Thymus (tissue), 11 donors: ENCODE results near the gene KLF1. TPM values are rescaled to one million over a fixed set of nuclear protein-coding genes. Genes with fewer than 3 reads are reported as not detected.
"Not testable (repeated sequence)": the region's sequence is repeated elsewhere in the genome, so short reads cannot be mapped to it uniquely, and the experiment has no call there.

Source experiments
- DNase-seq, 9 donors: peaks; one replicate each; pipeline ENCODE4 v3.0.0-alpha.2; 2013; ENCODE audit warnings: low spot score in 9 of 9, low read depth in 6 of 9, missing footprints in 1 of 9
- H3K27ac ChIP-seq, 2 donors: one replicate each; pipeline ENCODE4 v1.5.1; 2013; ENCODE audit warnings: control low read depth in 1 of 2, low read depth in 1 of 2, low read length in 1 of 2, mild to moderate bottlenecking in 1 of 2, moderate library complexity in 1 of 2
- H3K27me3 ChIP-seq, 2 donors: one replicate each; pipeline ENCODE4 v1.5.1; 2013; ENCODE audit warnings: low read length in 1 of 2; ENCODE audit not compliant: control insufficient read depth in 2 of 2, insufficient read depth in 1 of 2
- H3K36me3 ChIP-seq, 2 donors: one replicate each; pipeline ENCODE4 v1.5.1; 2013; ENCODE audit warnings: low read length in 1 of 2, mild to moderate bottlenecking in 1 of 2, moderate library complexity in 1 of 2; ENCODE audit not compliant: control insufficient read depth in 2 of 2, insufficient read depth in 2 of 2
- H3K4me1 ChIP-seq, 2 donors: one replicate each; pipeline ENCODE4 v1.5.1; 2013; ENCODE audit warnings: low read length in 2 of 2; ENCODE audit not compliant: control insufficient read depth in 2 of 2, insufficient read depth in 2 of 2
- H3K4me3 ChIP-seq, 2 donors: one replicate each; pipeline ENCODE4 v1.5.1; 2013; ENCODE audit warnings: low read length in 2 of 2, control low read depth in 1 of 2, mild to moderate bottlenecking in 1 of 2
- H3K9me3 ChIP-seq, 2 donors: one replicate each; pipeline ENCODE4 v1.5.1; 2013; ENCODE audit warnings: low read length in 1 of 2, mild to moderate bottlenecking in 1 of 2; ENCODE audit not compliant: control insufficient read depth in 2 of 2, insufficient read depth in 1 of 2
- WGBS: extraction: QIAGEN DNeasy Blood & Tissue Kit; methylation state at CpG from one replicate; pipeline ENCODE4 v1.1.7; 2013; 5-methylcytosine and 5-hydroxymethylcytosine counted together
- polyA plus RNA-seq: library from polyadenylated mRNA; stranded (reverse); fragments of 200-250 nt; gene quantifications from one replicate; pipeline ENCODE4 v1.2.3, GENCODE V29; 2013
- total RNA-seq: library from RNA; stranded (reverse); fragments of 120-200 nt; gene quantifications from one replicate; pipeline ENCODE4 v1.2.4, GENCODE V29; 2013
- donor health status: healthy.

Gene KLF1
- total and polyA plus RNA-seq, 2 donors: 0.09 to 2.5 TPM

DNA sequence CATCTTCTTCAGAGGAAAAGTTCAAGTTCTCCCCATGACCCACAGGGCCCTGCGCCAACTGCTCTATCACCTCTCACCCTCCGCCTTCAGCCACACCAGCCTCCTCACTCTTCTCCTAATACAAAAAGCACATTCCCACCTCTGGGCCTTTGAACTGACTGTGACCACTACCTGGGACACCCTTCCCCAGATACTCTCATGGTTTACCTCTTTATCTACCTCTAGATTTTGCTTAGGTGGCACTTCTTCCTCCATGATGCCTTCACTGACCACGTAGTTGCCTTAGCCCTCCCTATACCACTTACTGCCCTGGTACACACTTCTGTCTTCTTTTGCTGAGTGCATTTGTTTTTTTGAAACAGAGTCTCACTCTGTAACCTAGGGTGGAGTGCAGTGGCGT is 36.0 kb upstream of the KLF1 start:
- Histone ChIP-seq H3K27me3 (no peaks in the 10 kb centered on the region), H3K9me3 (peaks cover 0 to 5% of the 10 kb centered on the region in 2 donors), H3K4me3 (no peak overlapping the region), H3K4me1 (peaks cover 0 to 16% of the 10 kb centered on the region in 2 donors), H3K27ac (no peak overlapping the region), H3K36me3 (peaks cover 49 to 50% of the 10 kb centered on the region in 2 donors)
- WGBS: 98% methylated on average over 4 of the region's 4 CpGs
- DNase-seq: no peak

DNA sequence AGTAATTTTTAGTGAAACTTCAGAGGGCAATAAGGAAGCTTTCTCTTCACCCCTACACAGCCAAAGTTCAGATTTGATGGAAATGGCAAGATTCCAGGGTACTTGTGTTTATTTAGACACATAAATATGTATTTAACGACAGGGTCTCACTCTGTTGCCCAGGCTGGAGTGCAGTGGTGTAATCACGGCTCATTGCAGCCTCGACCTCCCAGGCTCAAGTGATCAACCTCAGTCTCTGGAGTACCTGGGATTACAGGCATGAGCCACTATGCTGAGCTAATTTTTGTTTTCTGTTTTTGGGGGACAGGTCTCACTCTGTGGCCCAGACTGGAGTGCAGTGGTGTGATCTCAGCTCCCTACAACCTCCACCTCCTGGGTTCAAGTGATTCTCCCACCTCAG is 34.0 kb upstream of the KLF1 start:
- DNase-seq: no peak
- 96% methylated on average over 3 of the region's 3 CpGs for WGBS
- Histone ChIP-seq H3K36me3 (peaks cover 35 to 36% of the 10 kb centered on the region in 2 donors), H3K4me1 (peaks cover 0 to 16% of the 10 kb centered on the region in 2 donors), H3K9me3 (peaks cover 0 to 5% of the 10 kb centered on the region in 2 donors), H3K27ac (no peak overlapping the region), H3K4me3 (no peak overlapping the region), H3K27me3 (no peaks in the 10 kb centered on the region)

DNA sequence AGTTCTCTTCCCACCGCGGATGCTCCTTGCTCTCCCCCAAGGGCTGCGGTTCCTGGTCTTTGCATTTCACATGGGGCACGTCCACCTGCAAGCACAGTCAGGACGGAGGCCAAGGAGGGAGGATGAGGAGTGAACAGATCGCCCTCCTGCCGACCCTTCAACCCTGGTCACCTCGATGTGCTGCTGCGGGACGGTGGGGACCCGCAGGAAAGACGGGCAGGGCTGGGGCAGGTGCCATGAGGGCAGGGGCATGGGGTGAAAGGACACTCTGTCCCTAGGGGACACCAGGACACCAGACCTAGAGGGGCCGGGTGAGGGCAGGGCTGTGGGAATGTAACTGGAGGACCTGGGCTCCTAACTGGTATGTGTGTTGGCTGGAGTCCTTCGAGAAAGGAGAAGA is 31.3 kb upstream of the KLF1 start:
- Histone ChIP-seq H3K27ac (no peak overlapping the region), H3K9me3 (peaks cover 0 to 5% of the 10 kb centered on the region in 2 donors), H3K4me1 (peaks cover 12 to 32% of the 10 kb centered on the region in 2 donors), H3K27me3 (no peaks in the 10 kb centered on the region), H3K36me3 (peaks cover 12 to 13% of the 10 kb centered on the region in 2 donors), H3K4me3 (no peak overlapping the region)
- no peak for DNase-seq
- WGBS: 97% methylated on average over 14 of the region's 14 CpGs

DNA sequence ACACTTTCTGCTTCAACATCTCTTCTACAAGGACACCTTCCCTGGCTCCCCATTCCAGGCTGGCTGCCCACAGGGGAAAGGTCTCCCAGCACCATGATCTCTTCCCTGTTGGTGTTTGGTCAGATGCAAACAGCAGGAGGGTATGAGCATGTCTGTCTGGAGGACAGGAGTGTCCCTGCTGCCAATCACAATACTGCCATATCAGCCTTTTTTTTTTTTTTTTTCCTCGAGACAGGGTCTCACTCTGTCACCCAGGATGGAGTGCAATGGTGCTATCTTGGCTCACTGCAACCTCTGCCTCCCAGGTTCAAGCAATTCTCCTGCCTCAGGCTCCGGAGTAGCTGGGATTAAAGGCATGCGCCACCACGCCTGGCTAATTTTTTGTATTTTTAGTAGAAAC is 28.9 kb upstream of the KLF1 start:
- H3K27ac ChIP-seq, DNase-seq, H3K27me3 ChIP-seq, H3K36me3 ChIP-seq, H3K4me3 ChIP-seq, H3K9me3 ChIP-seq: not testable (repeated sequence)
- WGBS: 93% methylated on average over 4 of the region's 4 CpGs
- H3K4me1 ChIP-seq: peaks cover 17 to 44% of the 10 kb centered on the region in 2 donors

DNA sequence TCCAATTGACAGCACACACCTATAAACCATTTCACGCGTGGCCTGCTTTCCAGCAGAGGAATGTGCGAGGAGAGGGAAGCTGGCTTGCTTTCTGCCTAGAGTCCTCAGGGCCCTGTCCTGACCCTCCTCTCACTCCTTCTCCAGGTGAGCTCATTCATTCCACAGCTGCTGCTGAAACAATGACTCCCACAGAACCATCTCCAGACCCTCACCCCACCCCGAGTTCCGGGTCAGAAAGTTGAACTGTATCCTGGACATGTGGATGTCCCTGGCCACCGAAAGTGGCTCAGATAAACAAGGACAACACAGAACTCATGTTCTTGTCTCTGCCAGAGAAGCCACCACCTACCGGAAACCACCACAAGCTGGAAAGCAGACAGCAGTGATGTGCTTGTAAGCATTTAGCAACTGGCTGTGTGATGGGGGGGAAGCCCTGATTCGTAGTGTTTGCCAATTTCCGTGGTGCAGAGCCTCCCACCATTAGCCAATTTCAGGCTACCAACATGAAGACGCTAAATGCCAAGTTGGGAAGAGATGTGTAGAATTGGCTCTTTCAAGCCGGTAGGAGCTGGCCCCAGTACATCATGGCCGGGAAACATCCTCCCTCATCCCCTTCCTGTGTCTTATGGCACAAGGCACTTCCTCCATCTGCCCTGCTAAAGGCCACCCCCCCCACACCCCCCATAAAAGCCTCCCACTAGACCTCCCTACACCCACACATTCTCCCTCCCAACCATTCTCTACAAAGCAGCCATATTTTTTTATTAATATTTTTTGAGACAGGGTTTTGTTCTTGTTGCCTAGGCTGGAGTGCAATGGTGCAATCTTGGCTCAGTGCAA is 27.1 kb upstream of the KLF1 start:
- Histone ChIP-seq H3K27ac (peak overlapping the region; percentile 89 to 99), H3K4me3 (peak overlapping the region in 1 of 2 donors; percentile 36), H3K36me3 (no peaks in the 10 kb centered on the region), H3K4me1 (peaks cover 17 to 38% of the 10 kb centered on the region in 2 donors), H3K9me3 (peaks cover 0 to 5% of the 10 kb centered on the region in 2 donors), H3K27me3 (no peaks in the 10 kb centered on the region)
- DNase-seq: peak in 7 of 9 donors; percentile 46 to 88 (median 63)
- 10% methylated on average over 12 of the region's 12 CpGs for WGBS

DNA sequence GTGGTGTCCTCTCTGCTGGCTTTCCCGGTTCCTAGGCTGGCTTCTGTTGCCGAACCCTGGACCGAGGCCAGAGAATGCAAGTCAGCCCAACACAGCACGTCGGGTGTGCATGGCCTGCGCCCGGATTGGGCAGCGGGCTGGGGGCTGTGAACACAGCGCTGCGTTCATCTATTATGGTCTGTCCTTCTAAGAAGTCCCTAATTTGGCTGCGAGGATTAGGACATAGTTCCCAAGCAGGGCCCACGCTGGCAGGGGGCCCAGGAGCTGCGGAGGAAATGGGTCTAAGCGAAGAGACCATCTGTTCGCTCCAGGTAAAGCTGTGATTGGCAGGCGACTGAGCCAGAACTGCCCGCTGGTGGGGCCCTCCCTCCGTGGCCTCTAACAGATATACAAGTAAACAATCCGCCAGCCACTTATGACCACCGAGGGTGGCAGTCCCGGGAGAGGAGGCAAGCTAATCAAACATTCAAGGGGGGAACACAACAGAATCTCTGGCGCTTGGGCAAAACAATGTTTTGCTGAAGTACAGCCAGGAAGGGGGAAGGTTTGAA is 26.1 kb upstream of the KLF1 start:
- Histone ChIP-seq H3K27me3 (no peaks in the 10 kb centered on the region), H3K4me3 (peak overlapping the region in 1 of 2 donors; percentile 13), H3K4me1 (peaks cover 17 to 29% of the 10 kb centered on the region in 2 donors), H3K36me3 (no peaks in the 10 kb centered on the region), H3K9me3 (no peaks in the 10 kb centered on the region), H3K27ac (peak overlapping the region; percentile 89 to 99)
- DNase-seq: peak in 1 of 9 donors; percentile 40
- WGBS: 25% methylated on average over 22 of the region's 22 CpGs

DNA sequence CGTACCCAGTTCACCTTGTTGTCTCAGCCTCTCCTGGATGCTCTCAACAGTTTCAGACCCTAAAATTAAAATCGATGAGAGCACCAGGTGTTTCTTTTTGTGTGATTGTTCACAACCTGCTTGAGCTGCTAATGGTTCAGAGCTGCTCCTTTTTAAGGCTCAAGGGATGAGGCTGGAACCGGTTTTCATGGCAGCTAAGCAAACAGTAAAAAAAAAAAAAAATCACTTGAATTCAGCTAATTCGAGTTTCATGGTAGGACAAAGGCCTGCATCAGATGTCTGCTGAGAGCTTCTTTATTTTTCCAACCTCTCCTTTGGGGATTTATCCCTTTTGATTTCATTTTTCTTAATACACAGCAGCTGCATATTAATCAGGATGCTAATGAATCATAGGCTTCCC is 25.6 kb upstream of the KLF1 start:
- WGBS: 69% methylated on average over 4 of the region's 4 CpGs
- DNase-seq: no peak
- Histone ChIP-seq H3K36me3 (no peaks in the 10 kb centered on the region), H3K4me3 (no peak overlapping the region), H3K27ac (peak overlapping the region; percentile 89 to 99), H3K27me3 (no peaks in the 10 kb centered on the region), H3K9me3 (no peaks in the 10 kb centered on the region), H3K4me1 (peaks cover 17 to 28% of the 10 kb centered on the region in 2 donors)

DNA sequence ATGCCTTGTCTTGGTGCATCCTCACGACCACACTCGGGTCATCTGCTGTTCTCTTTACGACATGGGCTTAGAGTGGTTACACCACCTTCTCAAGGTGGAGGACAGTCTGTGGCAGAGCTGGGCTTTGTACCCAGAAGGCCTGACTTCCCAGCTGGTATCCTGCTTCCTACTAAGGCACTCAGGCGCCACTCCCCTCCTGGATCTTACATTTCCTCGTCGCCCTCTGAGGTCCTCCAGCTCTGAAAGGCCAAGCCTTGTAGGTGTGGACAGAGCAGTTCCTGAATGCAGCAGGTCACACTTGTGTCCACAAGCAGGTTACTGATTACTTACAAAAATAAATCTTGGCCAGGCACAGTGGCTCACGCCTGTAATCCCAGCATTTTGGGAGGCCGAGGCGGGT is 20.2 kb upstream of the KLF1 start:
- H3K4me3 ChIP-seq: no peak overlapping the region
- no peak overlapping the region for H3K27ac ChIP-seq
- H3K27me3 ChIP-seq: no peaks in the 10 kb centered on the region
- 97% methylated on average over 9 of the region's 9 CpGs for WGBS
- H3K36me3 ChIP-seq: peaks cover 0 to 8% of the 10 kb centered on the region in 2 donors
- no peak for DNase-seq
- no peaks in the 10 kb centered on the region for H3K9me3 ChIP-seq
- H3K4me1 ChIP-seq: peaks cover 0 to 2% of the 10 kb centered on the region in 2 donors

DNA sequence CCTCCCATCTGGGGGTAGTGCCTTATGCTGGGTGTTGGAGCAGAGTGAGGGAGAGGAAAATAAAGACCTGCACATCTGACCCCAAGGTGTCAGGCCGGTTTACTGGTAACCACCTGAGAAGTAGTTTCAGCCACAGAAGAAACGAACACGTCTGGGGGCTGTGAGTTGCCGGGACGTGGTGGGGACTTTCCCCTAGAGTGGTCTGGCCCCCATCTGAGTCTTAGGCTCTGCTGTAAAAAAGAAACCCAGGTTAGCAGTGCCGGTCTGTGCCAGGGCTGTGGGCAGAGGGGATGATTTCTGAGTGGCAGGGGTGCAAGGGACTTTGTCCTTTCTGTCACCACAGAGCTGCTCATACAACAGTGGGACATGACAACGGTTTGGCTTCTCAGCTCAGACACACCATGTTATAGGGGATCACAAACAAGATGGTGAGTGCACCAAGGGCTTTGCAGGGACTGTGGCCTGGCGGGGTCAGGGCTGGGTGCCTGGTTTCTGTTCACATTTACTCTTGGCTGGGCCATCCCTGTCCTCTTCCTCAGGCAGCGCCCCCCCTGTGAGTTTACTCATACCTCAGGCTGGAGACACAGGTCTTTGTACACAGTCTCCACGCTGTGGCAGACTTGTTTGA is 13.0 kb upstream of the KLF1 start:
- H3K27me3 ChIP-seq: no peaks in the 10 kb centered on the region
- H3K27ac ChIP-seq: no peak overlapping the region
- H3K36me3 ChIP-seq: peaks cover 34 to 53% of the 10 kb centered on the region in 2 donors
- no peaks in the 10 kb centered on the region for H3K4me1 ChIP-seq
- WGBS: 95% methylated on average over 10 of the region's 10 CpGs
- H3K9me3 ChIP-seq: no peaks in the 10 kb centered on the region
- no peak overlapping the region for H3K4me3 ChIP-seq
- no peak for DNase-seq
